Astrocyte (in vitro differentiated cells and primary cell): ENCODE data around the gene SPAG9. TPM values are rescaled to one million over a fixed set of nuclear protein-coding genes. Genes with fewer than 3 reads are reported as not detected.

Source experiments
- DNase-seq: peaks from one replicate; pipeline ENCODE4 v3.0.0-alpha.2; 2010; ENCODE audit warnings: low read depth
- FAIRE-seq: peaks from 2 replicates; lab custom pipeline; 2011; peaks lifted over from hg19 to GRCh38; lab: Jason Lieb, UNC
- H2AFZ ChIP-seq: 2 replicates; pipeline ENCODE4 v1.6.0; 2012; ENCODE audit warnings: low read depth, low read length, inconsistent platforms
- H3K27ac ChIP-seq: 2 replicates; pipeline ENCODE4 v1.5.1; 2011; ENCODE audit warnings: low read depth, low read length, inconsistent platforms
- H3K27me3 ChIP-seq: 2 replicates; pipeline ENCODE4 v1.6.0; 2011; ENCODE audit warnings: low read length, inconsistent platforms; ENCODE audit not compliant: insufficient read depth
- H3K36me3 ChIP-seq: 2 replicates; pipeline ENCODE4 v1.5.1; 2011; ENCODE audit warnings: low read length, inconsistent platforms; ENCODE audit not compliant: insufficient read depth
- H3K4me1 ChIP-seq: 2 replicates; pipeline ENCODE4 v1.5.1; 2011; ENCODE audit warnings: low read length, inconsistent platforms; ENCODE audit not compliant: insufficient read depth
- H3K4me2 ChIP-seq: 2 replicates; pipeline ENCODE4 v1.6.0; 2012; ENCODE audit warnings: low read length, inconsistent platforms
- H3K4me3 ChIP-seq: 2 replicates; pipeline ENCODE4 v1.5.1; 2011; ENCODE audit warnings: low read depth, mild to moderate bottlenecking, low read length, inconsistent platforms; ENCODE audit not compliant: insufficient read depth
- H3K79me2 ChIP-seq: 2 replicates; pipeline ENCODE4 v1.6.0; 2012; ENCODE audit warnings: mild to moderate bottlenecking, low read length, inconsistent platforms; ENCODE audit not compliant: insufficient read depth
- H3K9ac ChIP-seq: 2 replicates; pipeline ENCODE4 v1.6.0; 2012; ENCODE audit warnings: mild to moderate bottlenecking, low read length, inconsistent platforms
- H3K9me3 ChIP-seq: 2 replicates; pipeline ENCODE4 v1.5.1; 2012; ENCODE audit warnings: low read depth, mild to moderate bottlenecking, low read length, inconsistent platforms; ENCODE audit not compliant: insufficient read depth
- H4K20me1 ChIP-seq: 2 replicates; pipeline ENCODE4 v1.6.0; 2012; ENCODE audit warnings: low read length, inconsistent platforms; ENCODE audit not compliant: insufficient read depth
- H3K27ac Mint-ChIP-seq: one replicate; pipeline ENCODE4 v1.8.0; 2021; ENCODE audit warnings: mild to moderate bottlenecking, mixed read lengths; ENCODE audit not compliant: unreplicated experiment
- H3K27me3 Mint-ChIP-seq: one replicate; pipeline ENCODE4 v1.8.0; 2021; ENCODE audit warnings: low read depth, mixed read lengths; ENCODE audit not compliant: unreplicated experiment
- H3K36me3 Mint-ChIP-seq: one replicate; pipeline ENCODE4 v1.8.0; 2021; ENCODE audit warnings: low read depth, mixed read lengths; ENCODE audit not compliant: unreplicated experiment
- H3K4me1 Mint-ChIP-seq: one replicate; pipeline ENCODE4 v1.8.0; 2021; ENCODE audit warnings: low read depth, mixed read lengths; ENCODE audit not compliant: unreplicated experiment
- H3K4me3 Mint-ChIP-seq: one replicate; pipeline ENCODE4 v1.8.0; 2021; ENCODE audit warnings: mild to moderate bottlenecking, moderate library complexity, mixed read lengths; ENCODE audit not compliant: unreplicated experiment
- H3K9me3 Mint-ChIP-seq: one replicate; pipeline ENCODE4 v1.8.0; 2021; ENCODE audit warnings: mild to moderate bottlenecking, mixed read lengths; ENCODE audit not compliant: unreplicated experiment
- CTCF ChIP-seq: IDR thresholded peaks from 2 replicates; pipeline ENCODE4 v1.5.1; 2011; ENCODE audit warnings: low read depth, mild to moderate bottlenecking, inconsistent platforms, low read length, moderate library complexity; ENCODE audit not compliant: insufficient read depth
- EZH2 ChIP-seq: IDR thresholded peaks from 2 replicates; pipeline ENCODE4 v1.6.1; 2012; ENCODE audit warnings: mild to moderate bottlenecking, low read length, inconsistent platforms; ENCODE audit not compliant: insufficient read depth
- total RNA-seq: library from RNA; stranded (reverse); gene quantifications from 2 replicates; pipeline ENCODE4 v1.2.1, GENCODE V29; 2021

The SPAG9 gene
- total RNA-seq, 1 donor from 2014 or later, result 102 TPM

DNA sequence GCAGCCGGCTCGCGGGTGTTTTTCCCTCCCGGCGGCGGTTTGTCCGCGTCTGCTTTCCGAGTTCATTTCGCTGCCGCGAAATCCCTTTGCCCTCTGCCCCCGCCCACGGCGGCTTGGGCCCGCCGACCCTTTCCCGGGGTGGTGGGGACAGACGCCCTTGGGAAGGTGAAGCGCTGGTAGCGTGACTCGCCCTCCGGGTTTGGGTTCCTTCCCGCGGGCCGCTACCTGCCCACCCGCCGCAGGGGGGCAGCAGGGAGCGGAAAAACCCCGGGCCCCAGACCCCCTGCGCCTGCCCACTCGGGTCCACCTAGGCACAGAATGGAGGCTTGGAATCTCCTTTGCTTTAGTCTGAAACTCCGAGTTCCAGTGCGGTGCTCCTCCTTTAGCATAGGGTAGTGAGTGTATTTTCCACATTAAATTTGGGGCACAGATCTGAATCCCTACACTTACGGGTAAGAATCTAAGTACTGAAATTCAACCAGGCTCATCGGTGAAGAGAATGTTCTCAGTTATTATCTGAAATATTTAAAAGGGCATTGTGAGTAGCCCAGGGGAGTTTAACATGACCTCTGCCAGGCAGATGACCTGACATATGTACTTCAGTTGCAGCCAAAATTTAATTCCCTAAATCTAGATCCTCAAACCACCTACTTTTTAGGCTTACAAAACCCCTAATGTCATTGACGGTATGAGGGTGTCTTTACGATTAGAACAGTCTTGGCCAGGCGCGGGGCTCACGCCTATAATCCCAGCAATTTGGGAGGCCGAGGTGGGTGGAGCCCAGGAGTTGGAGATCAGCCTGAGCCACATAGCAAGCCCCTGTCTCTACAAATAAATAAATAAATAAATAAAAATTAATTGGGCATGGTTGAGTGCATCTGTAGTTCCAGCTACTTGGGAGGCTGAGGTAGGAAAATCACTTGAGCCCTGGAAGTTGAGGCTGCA is 46.6 kb upstream of the SPAG9 start:
- DNase-seq, result no peak
- Histone ChIP-seq H3K27me3 (no peaks in the 10 kb centered on the region), H4K20me1 (peaks cover 47% of the 10 kb centered on the region), H2AFZ (peak overlapping the region; percentile 65), H3K27ac (peak overlapping the region; percentile 83), H3K9me3 (no peaks in the 10 kb centered on the region), H3K4me2 (peak overlapping the region; percentile 98), H3K4me3 (peak overlapping the region; percentile 73), H3K4me1 (peaks cover 11% of the 10 kb centered on the region), H3K79me2 (peaks cover 40% of the 10 kb centered on the region), H3K9ac (peak overlapping the region; percentile 91), H3K36me3 (peaks cover 32% of the 10 kb centered on the region)
- TF ChIP-seq EZH2 (no peak), CTCF (peak; percentile 46)
- peaks cover 27% of the 10 kb centered on the region for H3K4me1 Mint-ChIP-seq
- H3K36me3 Mint-ChIP-seq, result peaks cover 16% of the 10 kb centered on the region
- peak overlapping the region; percentile 89 for H3K4me3 Mint-ChIP-seq
- H3K9me3 Mint-ChIP-seq, result no peaks in the 10 kb centered on the region
- H3K27ac Mint-ChIP-seq, result peak overlapping the region; percentile 86
- no peak for FAIRE-seq
- H3K27me3 Mint-ChIP-seq, result no peaks in the 10 kb centered on the region

- peaks cover 25% of the 10 kb centered on the region for H3K36me3 Mint-ChIP-seq
- H3K4me1 ChIP-seq, result peaks cover 11% of the 10 kb centered on the region
- H3K4me2 ChIP-seq, result peak within 1 kb of the TSS; percentile 98
- H3K36me3 ChIP-seq, result peaks cover 36% of the 10 kb centered on the region
- peak within 1 kb of the TSS; percentile 95 for H3K27ac Mint-ChIP-seq
- no peak for FAIRE-seq
- H3K27ac ChIP-seq, result peak within 1 kb of the TSS; percentile 83
- H4K20me1 ChIP-seq, result peaks cover 42% of the 10 kb centered on the region
- peak within 1 kb of the TSS; percentile 91 for H3K9ac ChIP-seq
- no peaks in the 10 kb centered on the region for H3K27me3 Mint-ChIP-seq
- H3K4me3 Mint-ChIP-seq, result peak within 1 kb of the TSS; percentile 89
- peak within 1 kb of the TSS; percentile 88 for H2AFZ ChIP-seq
- peak within 1 kb of the TSS; percentile 73 for H3K4me3 ChIP-seq
- DNase-seq, result peak; percentile 68
- H3K27me3 ChIP-seq, result no peaks in the 10 kb centered on the region
- H3K9me3 Mint-ChIP-seq, result no peaks in the 10 kb centered on the region
- H3K9me3 ChIP-seq, result no peaks in the 10 kb centered on the region
- H3K4me1 Mint-ChIP-seq, result peaks cover 27% of the 10 kb centered on the region
- no peak for TF ChIP-seq EZH2
- no peak for TF ChIP-seq CTCF
- peaks cover 40% of the 10 kb centered on the region for H3K79me2 ChIP-seq
Measured at GRCh38 chr17:51166198-51166986, 45.7 kb upstream of the SPAG9 start, which contains the start of gene NME2. TSS of gene NME2 (plus strand) at chr17:51166411. CDS start at chr17:51166831, 420 bp downstream.
